SK-N-MC (cell line): Measurements from ENCODE around the gene KLF7.

ENCODE experiments used
- EZH2 ChIP-seq: fragments of 200-600 bp; sonication (generic); IDR thresholded peaks from one replicate; pipeline ENCODE4 v1.6.1; 2017; ENCODE audit warnings: antibody characterized with exemption
- FOXP2 ChIP-seq: optimal IDR thresholded peaks from 2 replicates; pipeline ENCODE3; 2011; ENCODE audit warnings: mild to moderate bottlenecking, moderate library complexity; ENCODE audit not compliant: insufficient read depth; ENCODE audit errors: extremely low read length, control extremely low read depth

- TF ChIP-seq EZH2, result no peak
- no peak for TF ChIP-seq FOXP2
Measured at GRCh38 chr2:207115715-207116364, 49.9 kb downstream of the KLF7 start.
